WERI-Rb-1 (cell line): Measurements from ENCODE around the gene TSPAN18.

Experiments
- DNase-seq: peaks from one replicate; pipeline ENCODE4 v3.0.0-alpha.2; 2020
- H3K27ac ChIP-seq: fragments of 250-450 bp; sonication (Bioruptor Pico); 2 replicates; pipeline ENCODE4 v1.5.1; 2020; ENCODE audit warnings: mild to moderate bottlenecking, moderate library complexity
- H3K27me3 ChIP-seq: fragments of 250-450 bp; sonication (Bioruptor Pico); 2 replicates; pipeline ENCODE4 v1.5.1; 2021; ENCODE audit warnings: mild to moderate bottlenecking, low read depth, moderate library complexity; ENCODE audit not compliant: insufficient read depth, severe bottlenecking
- H3K36me3 ChIP-seq: fragments of 250-450 bp; sonication (Bioruptor Pico); 2 replicates; pipeline ENCODE4 v1.5.1; 2020; ENCODE audit warnings: mild to moderate bottlenecking, moderate library complexity
- H3K4me3 ChIP-seq: 2 replicates; pipeline ENCODE4 v1.5.1; 2011; ENCODE audit warnings: low read depth, mild to moderate bottlenecking, control low read depth, low read length
- H3K9me3 ChIP-seq: fragments of 250-450 bp; sonication (Bioruptor Pico); 2 replicates; pipeline ENCODE4 v1.5.1; 2021; ENCODE audit warnings: mild to moderate bottlenecking, moderate library complexity; ENCODE audit not compliant: severe bottlenecking
- CTCF ChIP-seq: IDR thresholded peaks from 2 replicates; pipeline ENCODE4 v1.5.1; 2011; ENCODE audit warnings: low read depth, mild to moderate bottlenecking, control low read depth, inconsistent platforms, low read length

The TSPAN18 gene

GRCh38 chr11:44858796-44859527 is 132.2 kb downstream of the TSPAN18 start:
- Histone ChIP-seq H3K9me3 (no peaks in the 10 kb centered on the region), H3K36me3 (no peaks in the 10 kb centered on the region; the same call in 1 of the 2 replicates), H3K27me3 (no peaks in the 10 kb centered on the region), H3K27ac (no peak overlapping the region), H3K4me3 (no peak overlapping the region)
- no peak for TF ChIP-seq CTCF
- no peak for DNase-seq

GRCh38 chr11:44859528-44859925 is 132.8 kb downstream of the TSPAN18 start:
- Histone ChIP-seq H3K9me3 (no peaks in the 10 kb centered on the region), H3K4me3 (no peak overlapping the region), H3K27me3 (no peaks in the 10 kb centered on the region), H3K36me3 (no peaks in the 10 kb centered on the region; the same call in 1 of the 2 replicates), H3K27ac (no peak overlapping the region)
- TF ChIP-seq CTCF: no peak
- DNase-seq: no peak

GRCh38 chr11:44860346-44860745 is 133.6 kb downstream of the TSPAN18 start:
- Histone ChIP-seq H3K27me3 (no peaks in the 10 kb centered on the region), H3K9me3 (no peaks in the 10 kb centered on the region), H3K27ac (no peak overlapping the region), H3K4me3 (no peak overlapping the region), H3K36me3 (no peaks in the 10 kb centered on the region; the same call in 1 of the 2 replicates)
- no peak for DNase-seq
- no peak for TF ChIP-seq CTCF

GRCh38 chr11:44861849-44862557 is 135.2 kb downstream of the TSPAN18 start:
- Histone ChIP-seq H3K27me3 (no peaks in the 10 kb centered on the region), H3K9me3 (no peaks in the 10 kb centered on the region), H3K4me3 (no peak overlapping the region), H3K36me3 (no peaks in the 10 kb centered on the region; the same call in 1 of the 2 replicates), H3K27ac (peak overlapping the region; percentile 41)
- TF ChIP-seq CTCF: no peak
- peak; percentile 79 for DNase-seq

GRCh38 chr11:44862558-44863101 is 135.9 kb downstream of the TSPAN18 start:
- no peak for DNase-seq
- Histone ChIP-seq H3K9me3 (no peaks in the 10 kb centered on the region), H3K27ac (no peak overlapping the region), H3K4me3 (no peak overlapping the region), H3K27me3 (no peaks in the 10 kb centered on the region), H3K36me3 (no peaks in the 10 kb centered on the region; the same call in 1 of the 2 replicates)
- no peak for TF ChIP-seq CTCF
